Caco-2 (cell line): ENCODE measurements around the gene TMTC2. TPM values are rescaled to one million over a fixed set of nuclear protein-coding genes. Genes with fewer than 3 reads are reported as not detected.

Experiments
- BruUV-seq: library from RNA; stranded (reverse); fragments of 400-500 nt; replicated peaks from 2 replicates; lab custom pipeline; 2021; lab: Mats Ljungman, UMichigan
- CTCF ChIA-PET: fragments of 300-600 bp; sonication (Branson Sonifier 250); formaldehyde crosslinking; loops from one replicate; lab custom pipeline; 2022; ENCODE audit warnings: antibody characterized with exemption; lab: Charles Lee
- POLR2A ChIA-PET: fragments of 300-600 bp; sonication (Branson Sonifier 250); formaldehyde crosslinking; loops from one replicate; lab custom pipeline; 2022; ENCODE audit warnings: antibody characterized with exemption; lab: Charles Lee
- DNase-seq, 2 experiments: peaks; one replicate each; pipeline versions ENCODE4 v3.0.0 to v3.0.0-alpha.2; 2020 to 2022
- H3K27me3 ChIP-seq: replicated peaks from 2 replicates; pipeline ENCODE4 v1.6.0; 2011; ENCODE audit warnings: low read length; ENCODE audit not compliant: control insufficient read depth, insufficient read depth
- H3K36me3 ChIP-seq: 2 replicates; pipeline ENCODE4 v1.5.1; 2011; ENCODE audit warnings: low read length; ENCODE audit not compliant: control insufficient read depth, insufficient read depth
- H3K4me1 ChIP-seq: fragments of 250-450 bp; sonication (Bioruptor Pico); 2 replicates; pipeline ENCODE4 v1.5.1; 2020; ENCODE audit warnings: mild to moderate bottlenecking
- H3K4me3 ChIP-seq: 2 replicates; pipeline ENCODE4 v1.5.1; 2011; ENCODE audit warnings: low read depth, mild to moderate bottlenecking, control low read depth, low read length
- H3K9me3 ChIP-seq: fragments of 250-450 bp; sonication (Bioruptor Pico); 2 replicates; pipeline ENCODE4 v1.5.1; 2020; ENCODE audit warnings: mild to moderate bottlenecking, moderate library complexity
- H3K27ac Mint-ChIP-seq: one replicate; pipeline ENCODE4 v1.8.0; 2022; ENCODE audit warnings: mixed read lengths; ENCODE audit not compliant: unreplicated experiment
- H3K27me3 Mint-ChIP-seq: one replicate; pipeline ENCODE4 v1.8.0; 2022; ENCODE audit warnings: mixed read lengths; ENCODE audit not compliant: insufficient read depth, unreplicated experiment
- H3K36me3 Mint-ChIP-seq: one replicate; pipeline ENCODE4 v1.8.0; 2022; ENCODE audit warnings: mild to moderate bottlenecking, mixed read lengths; ENCODE audit not compliant: insufficient read depth, unreplicated experiment
- H3K4me1 Mint-ChIP-seq: one replicate; pipeline ENCODE4 v1.8.0; 2022; ENCODE audit warnings: low read depth, mixed read lengths; ENCODE audit not compliant: unreplicated experiment
- H3K4me3 Mint-ChIP-seq: one replicate; pipeline ENCODE4 v1.8.0; 2022; ENCODE audit warnings: mild to moderate bottlenecking, moderate library complexity, mixed read lengths; ENCODE audit not compliant: unreplicated experiment
- H3K9me3 Mint-ChIP-seq: one replicate; pipeline ENCODE4 v1.8.0; 2022; ENCODE audit warnings: mixed read lengths; ENCODE audit not compliant: unreplicated experiment
- CTCF ChIP-seq, 2 experiments: fragments of 200-600 bp in 1 of 2; IDR thresholded peaks; 1 replicate in 1 of 2; 2 replicates in 1 of 2; pipeline versions ENCODE4 v1.5.1 to v1.8.0; 2011 to 2022; ENCODE audit warnings: antibody characterized with exemption in 1 of 2, control low read depth in 1 of 2, inconsistent platforms in 1 of 2, low read depth in 1 of 2, low read length in 1 of 2, mild to moderate bottlenecking in 1 of 2, moderate library complexity in 1 of 2; ENCODE audit not compliant: insufficient read depth in 1 of 2, severe bottlenecking in 1 of 2, unreplicated experiment in 1 of 2
- intact Hi-C: fragments of 100-400 bp; cut with micrococcal nuclease; formaldehyde crosslinking; loops from one replicate; pipeline ENCODE4 v1.10.0; 2022; ENCODE audit not compliant: unreplicated experiment
- total RNA-seq: library from RNA; stranded (reverse); gene quantifications from 2 replicates; pipeline ENCODE4 v1.2.3, GENCODE V29; 2022

The TMTC2 gene
- total RNA-seq, 1 experiment from 2014 or later, result 2.2 TPM

- H3K9me3 Mint-ChIP-seq, result no peaks in the 10 kb centered on the region
- peaks cover 7% of the 10 kb centered on the region; the same call in 1 of the 2 replicates for H3K4me1 ChIP-seq
- intact Hi-C loops, result no loop called here
- no peaks in the 10 kb centered on the region for H3K27me3 Mint-ChIP-seq
- no peak overlapping the region for H3K4me3 ChIP-seq
- POLR2A ChIA-PET, result no interaction called here
- H3K9me3 ChIP-seq, result no peaks in the 10 kb centered on the region
- TF ChIP-seq CTCF (IDR thresholded peaks at IDR 0.05; ENCODE audit: insufficient read depth in 1 of 2, low read depth in 1 of 2, low read length in 1 of 2, severe bottlenecking in 1 of 2, unreplicated experiment in 1 of 2), result no peak
- no TSS peak for BruUV-seq
- no peak for DNase-seq
- H3K36me3 Mint-ChIP-seq, result no peaks in the 10 kb centered on the region
- H3K27me3 ChIP-seq, result no peaks in the 10 kb centered on the region
- H3K4me3 Mint-ChIP-seq, result no peak overlapping the region
- H3K4me1 Mint-ChIP-seq, result peaks cover 7% of the 10 kb centered on the region
- no peaks in the 10 kb centered on the region for H3K36me3 ChIP-seq
- no peak overlapping the region for H3K27ac Mint-ChIP-seq
- CTCF ChIA-PET, result no interaction called here
Observed at GRCh38 chr12:82958966-82959365, 272.3 kb downstream of the TMTC2 start.

GRCh38 chr12:82959821-82960220 lies 273.1 kb downstream of the TMTC2 start:
- intact Hi-C loops, result no loop called here
- Histone ChIP-seq H3K4me3 (no peak overlapping the region), H3K4me1 (peaks cover 7% of the 10 kb centered on the region; the same call in 1 of the 2 replicates), H3K9me3 (no peaks in the 10 kb centered on the region), H3K36me3 (no peaks in the 10 kb centered on the region), H3K27me3 (no peaks in the 10 kb centered on the region)
- no peaks in the 10 kb centered on the region for H3K9me3 Mint-ChIP-seq
- ChIA-PET POLR2A (no interaction called here), CTCF (no interaction called here)
- no peaks in the 10 kb centered on the region for H3K27me3 Mint-ChIP-seq
- BruUV-seq, result no TSS peak
- H3K4me1 Mint-ChIP-seq, result no peaks in the 10 kb centered on the region
- no peak for DNase-seq
- TF ChIP-seq CTCF (IDR thresholded peaks at IDR 0.05; ENCODE audit: insufficient read depth in 1 of 2, low read depth in 1 of 2, low read length in 1 of 2, severe bottlenecking in 1 of 2, unreplicated experiment in 1 of 2), result no peak
- H3K27ac Mint-ChIP-seq, result no peak overlapping the region
- no peak overlapping the region for H3K4me3 Mint-ChIP-seq
- H3K36me3 Mint-ChIP-seq, result no peaks in the 10 kb centered on the region

GRCh38 chr12:82961835-82962234 lies 275.1 kb downstream of the TMTC2 start:
- H3K4me1 Mint-ChIP-seq, result no peaks in the 10 kb centered on the region
- Histone ChIP-seq H3K9me3 (no peaks in the 10 kb centered on the region), H3K36me3 (no peaks in the 10 kb centered on the region), H3K4me1 (peaks cover 7% of the 10 kb centered on the region; the same call in 1 of the 2 replicates), H3K4me3 (no peak overlapping the region), H3K27me3 (no peaks in the 10 kb centered on the region)
- DNase-seq, result no peak
- ChIA-PET CTCF (no interaction called here), POLR2A (no interaction called here)
- no peak overlapping the region for H3K4me3 Mint-ChIP-seq
- H3K27me3 Mint-ChIP-seq, result no peaks in the 10 kb centered on the region
- no peak overlapping the region for H3K27ac Mint-ChIP-seq
- BruUV-seq, result no TSS peak
- H3K36me3 Mint-ChIP-seq, result no peaks in the 10 kb centered on the region
- no peak for TF ChIP-seq CTCF (IDR thresholded peaks at IDR 0.05; ENCODE audit: insufficient read depth in 1 of 2, low read depth in 1 of 2, low read length in 1 of 2, severe bottlenecking in 1 of 2, unreplicated experiment in 1 of 2)
- no peaks in the 10 kb centered on the region for H3K9me3 Mint-ChIP-seq
- intact Hi-C loops, result no loop called here
